COR-L47 (cell line): ENCODE results near the gene DHRS7B.
"Not testable (repeated sequence)": the region's sequence is repeated elsewhere in the genome, so short reads cannot be mapped to it uniquely, and the experiment has no call there.

Source experiments
- DNase-seq: peaks from one replicate; lab custom pipeline; 2025; lab: John Stamatoyannopoulos, UW

DHRS7B gene

GRCh38 chr17:21209511-21210175 lies 82.9 kb downstream of the DHRS7B start:
- DNase-seq = no peak

DNA sequence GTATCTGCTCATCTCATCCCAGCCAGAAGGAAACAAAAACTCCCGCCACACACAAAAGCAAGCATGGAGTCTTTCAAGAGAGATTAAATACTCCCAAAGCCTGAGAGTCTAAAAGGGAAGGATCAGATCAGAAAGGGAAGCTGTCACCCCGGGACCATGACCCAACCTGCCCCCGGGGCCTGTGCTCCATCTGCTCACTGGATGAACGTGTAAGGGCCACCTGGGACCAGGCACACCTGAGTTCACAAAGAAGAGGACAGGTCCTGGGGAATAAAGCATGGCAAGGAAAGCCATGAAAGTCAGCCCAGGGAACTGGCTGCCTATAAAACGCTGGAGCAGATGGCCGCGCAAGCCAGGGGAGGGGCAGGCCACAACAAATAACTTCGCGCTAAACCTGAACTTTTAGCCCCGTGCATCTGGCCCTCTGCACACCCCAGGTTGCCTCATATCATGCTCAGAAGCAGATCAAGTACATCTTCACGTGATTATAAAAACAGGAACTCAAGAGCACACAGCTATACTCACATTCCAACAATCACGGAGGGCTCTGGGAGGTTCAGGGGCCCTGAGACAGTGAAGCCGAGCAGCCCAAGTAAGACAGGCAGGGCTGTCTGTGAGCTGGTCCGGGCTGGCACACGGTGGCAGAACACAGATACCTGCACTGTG lies 83.8 kb downstream of the DHRS7B start:
- DNase-seq = no peak

GRCh38 chr17:21211825-21212479 lies 85.2 kb downstream of the DHRS7B start:
- DNase-seq = no peak

DNA sequence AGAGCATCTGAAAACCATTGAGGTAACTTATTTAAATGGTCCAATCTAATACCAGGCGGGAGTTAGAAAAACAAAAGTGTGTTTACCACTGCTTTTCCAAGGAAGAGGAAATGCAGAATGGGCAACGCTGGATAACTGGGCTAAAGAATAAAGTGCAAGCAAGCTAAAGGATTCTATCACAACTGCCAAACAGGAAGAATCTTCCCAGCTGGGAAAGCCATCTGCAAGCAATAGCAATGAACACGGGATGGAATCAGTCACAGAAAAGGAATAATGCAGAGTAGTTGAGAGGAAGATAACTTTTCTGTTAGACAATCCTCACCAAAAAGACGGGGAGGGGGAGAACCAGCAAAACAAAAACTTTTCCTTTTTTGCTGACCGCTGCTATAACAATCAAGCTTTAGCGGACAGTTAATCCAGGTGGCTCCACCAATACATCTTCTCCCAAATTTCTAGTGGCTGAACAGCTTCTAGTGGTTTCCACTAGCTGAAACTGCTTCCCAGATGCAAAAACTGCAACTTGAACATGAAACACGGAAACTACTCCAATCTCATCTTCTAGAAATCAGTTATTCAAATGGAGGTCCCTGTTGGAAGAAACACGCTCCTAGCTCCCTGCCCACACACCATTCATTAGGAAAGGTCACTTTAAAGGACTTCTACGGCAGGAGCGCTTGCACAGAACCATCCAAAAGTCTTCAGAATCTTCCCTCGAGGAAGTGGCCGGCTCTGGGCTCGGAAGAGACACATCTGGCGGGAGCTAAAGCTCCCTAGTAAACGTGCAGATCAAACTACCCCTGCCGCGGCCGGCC lies 86.3 kb downstream of the DHRS7B start:
- no peak for DNase-seq

GRCh38 chr17:21213638-21214014 lies 86.9 kb downstream of the DHRS7B start:
- no peak for DNase-seq

GRCh38 chr17:21214015-21214776 lies 87.4 kb downstream of the DHRS7B start, which contains the start of gene TMEM11:
Gene TMEM11 (minus strand): TSS chr17:21214161. CDS start chr17:21214152, 9 bp downstream.
- peak; percentile 78 for DNase-seq

GRCh38 chr17:21214777-21215541 lies 88.2 kb downstream of the DHRS7B start:
- DNase-seq = no peak

GRCh38 chr17:21215935-21216334 lies 89.2 kb downstream of the DHRS7B start:
- no peak for DNase-seq

DNA sequence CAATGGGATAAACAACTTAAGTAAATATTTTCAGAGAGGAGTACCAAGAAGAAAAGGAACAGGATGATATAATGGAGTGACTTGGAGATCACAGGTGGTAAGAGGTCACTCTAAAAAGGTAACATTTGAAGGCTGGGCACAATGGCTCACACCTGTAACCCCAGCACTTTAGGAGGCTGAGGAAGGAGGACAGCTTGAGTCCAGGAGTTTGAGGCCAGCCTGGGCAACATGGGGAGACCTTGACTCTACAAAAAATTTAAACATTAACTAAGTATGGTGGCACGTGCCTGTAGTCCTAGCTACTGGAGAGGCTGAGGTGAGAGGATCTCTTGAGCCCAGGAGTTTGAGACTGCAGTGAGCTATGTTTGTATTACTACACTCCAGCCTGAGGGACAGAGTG lies 90.6 kb downstream of the DHRS7B start:
- DNase-seq = no peak

DNA sequence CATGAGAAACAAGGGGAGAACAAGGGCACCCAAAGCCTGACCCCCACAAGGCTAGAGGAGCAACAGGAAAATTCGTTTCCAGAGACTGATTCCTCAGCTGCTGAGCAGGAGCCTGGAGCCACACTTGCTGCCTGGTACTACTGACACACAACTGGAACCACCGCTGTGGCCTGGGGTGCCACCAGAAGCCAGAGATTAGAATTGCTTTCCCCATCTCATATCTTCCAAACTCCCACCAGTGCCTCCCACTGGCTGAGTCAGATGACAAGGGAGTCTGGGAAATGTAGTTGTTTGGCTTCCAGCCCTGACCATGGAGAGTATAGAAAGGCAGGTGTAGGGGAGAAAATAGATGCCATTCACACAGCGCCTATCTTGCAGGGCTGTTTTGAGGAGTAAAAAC lies 91.3 kb downstream of the DHRS7B start:
- no peak for DNase-seq

- DNase-seq = no peak
Observed at GRCh38 chr17:21218831-21219380, 92.1 kb downstream of the DHRS7B start.

- no peak for DNase-seq
Observed at GRCh38 chr17:21223086-21223485, 96.3 kb downstream of the DHRS7B start.

GRCh38 chr17:21227277-21227676 lies 100.5 kb downstream of the DHRS7B start:
- DNase-seq = not testable (repeated sequence)

GRCh38 chr17:21228111-21228510 lies 101.3 kb downstream of the DHRS7B start:
- DNase-seq = no peak

GRCh38 chr17:21228845-21229244 lies 102.1 kb downstream of the DHRS7B start:
- no peak for DNase-seq

GRCh38 chr17:21231533-21231932 lies 104.8 kb downstream of the DHRS7B start:
- DNase-seq = no peak

DNA sequence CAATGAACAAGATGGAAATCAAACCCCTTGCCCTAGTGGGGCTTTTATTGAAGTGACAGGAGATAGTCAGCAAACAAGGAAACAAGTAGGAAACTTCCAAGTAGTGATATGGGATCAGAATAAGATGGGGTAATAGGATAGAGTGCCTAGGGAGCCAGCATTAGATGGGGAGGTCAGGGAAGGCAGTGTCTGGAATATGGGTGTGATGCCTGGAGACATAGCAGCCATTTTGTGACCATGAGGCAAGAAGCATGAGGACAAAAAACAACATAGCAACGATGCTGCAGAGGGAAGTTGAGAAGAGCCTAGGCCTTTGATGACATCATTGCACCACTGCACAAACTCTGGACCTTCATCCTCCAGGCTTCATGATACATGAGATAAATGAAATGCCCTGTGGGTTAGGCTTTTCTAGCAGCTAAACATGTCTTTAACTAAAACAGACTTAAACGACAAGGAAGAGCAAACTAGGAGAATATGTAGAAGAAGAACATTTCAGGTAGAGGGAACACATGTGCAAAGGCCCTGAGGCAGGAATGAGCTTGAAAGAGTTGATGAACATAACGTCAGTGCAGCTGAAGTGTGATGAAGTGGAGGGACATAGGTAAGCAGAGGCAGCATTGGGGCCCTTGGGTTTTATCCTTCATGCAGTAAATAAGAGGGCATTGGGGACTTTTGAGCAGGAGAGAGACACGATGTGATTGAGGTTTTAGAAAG lies 105.4 kb downstream of the DHRS7B start:
- no peak for DNase-seq

DNA sequence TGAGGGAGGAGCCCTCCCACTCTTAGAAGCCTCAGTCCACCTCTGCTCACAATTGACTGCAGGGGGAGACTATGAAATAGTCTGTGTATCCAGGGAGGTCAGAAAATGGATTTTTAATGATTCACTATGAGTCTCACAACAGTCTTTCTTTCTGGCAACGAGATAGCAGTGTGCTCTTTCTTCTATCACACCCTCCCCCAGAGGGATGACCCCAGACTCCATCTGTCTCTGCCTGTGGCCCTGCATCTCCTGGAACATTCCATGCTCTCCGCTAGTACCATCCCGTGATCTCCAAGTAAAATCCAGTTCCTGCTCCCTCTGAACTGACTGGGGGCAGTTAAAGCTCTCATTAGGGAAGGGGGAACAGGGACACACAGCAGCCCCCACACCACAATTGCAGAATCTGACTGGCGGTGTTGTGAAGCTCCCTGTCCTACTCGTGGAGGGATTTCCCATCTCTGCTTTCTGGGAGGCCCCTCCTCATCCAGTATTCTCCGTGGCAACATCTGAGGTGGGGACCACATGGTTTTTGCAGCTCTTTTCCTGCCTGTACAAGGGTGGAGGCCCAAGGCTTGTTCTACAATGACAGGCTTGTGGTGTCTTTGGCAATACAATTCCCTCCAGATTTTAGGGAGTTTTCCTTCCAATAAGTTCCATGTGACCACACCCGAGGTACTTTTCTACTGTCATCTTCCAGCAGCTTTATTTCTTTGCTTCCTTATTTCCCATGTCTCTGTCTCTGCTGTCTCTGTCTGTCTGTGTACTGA lies 107.0 kb downstream of the DHRS7B start:
- no peak for DNase-seq

- DNase-seq = no peak
Observed at GRCh38 chr17:21235921-21236320, 109.2 kb downstream of the DHRS7B start.
